Measurements from ENCODE around the gene ELAVL3.

DNA sequence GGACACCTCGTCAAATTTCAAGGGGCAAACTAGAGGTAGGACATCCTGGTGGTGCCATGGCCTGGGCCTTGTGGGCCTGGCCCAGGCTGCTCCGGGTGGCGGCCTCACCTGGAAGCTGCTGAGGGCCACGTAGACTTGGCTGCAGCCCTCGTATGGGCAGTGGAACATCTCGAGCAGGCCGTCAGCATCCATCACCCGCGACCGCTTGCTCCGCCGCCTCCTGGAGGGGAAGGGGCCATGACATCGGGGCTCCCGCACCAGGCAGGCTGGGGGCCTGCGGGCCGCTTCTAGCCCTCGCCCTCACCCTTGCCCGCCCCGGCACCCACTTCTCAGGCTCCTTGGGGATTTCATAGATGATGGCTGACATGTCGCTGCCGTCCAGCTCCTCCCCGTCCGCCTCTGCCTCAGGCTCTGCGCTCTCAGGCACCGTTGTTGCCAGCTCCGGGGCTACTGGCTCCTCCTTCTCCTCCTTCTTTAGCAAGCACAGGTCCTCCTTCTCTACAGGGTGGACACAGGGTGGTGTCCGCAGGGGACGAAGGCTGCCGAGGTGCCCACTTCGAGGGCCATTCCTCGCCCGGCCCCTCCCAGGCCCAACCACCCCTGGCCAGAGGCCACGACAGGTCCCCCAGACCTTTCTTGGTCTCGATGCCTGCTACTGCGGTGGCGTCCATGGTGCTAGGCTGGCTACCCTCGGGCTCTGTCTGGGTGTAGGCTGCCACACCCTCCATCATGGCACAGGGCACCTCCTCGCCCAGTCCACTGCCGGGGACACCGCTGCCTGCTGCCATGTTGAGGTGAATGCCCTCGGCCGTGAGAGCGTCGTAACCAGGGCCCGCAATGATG is 6.0 kb upstream of the ELAVL3 start:
- TF ChIP-seq ZNF384 (IDR thresholded peaks at IDR 0.05) (no peak), TARDBP (IDR thresholded peaks at IDR 0.05) (no peak), FOXK2 (IDR thresholded peaks at IDR 0.05) (no peak), FOXA1 (IDR thresholded peaks at IDR 0.05) (no peak), FOXM1 (IDR thresholded peaks at IDR 0.05; ENCODE audit: borderline replicate concordance) (no peak), ARNT (IDR thresholded peaks at IDR 0.05) (no peak), ELF4 (IDR thresholded peaks at IDR 0.05) (no peak), BHLHE40 (IDR thresholded peaks at IDR 0.05; ENCODE audit: borderline replicate concordance) (no peak), L3MBTL2 (conservative IDR thresholded peaks at IDR 0.05) (no peak), HDGF (IDR thresholded peaks at IDR 0.05; ENCODE audit: borderline replicate concordance) (no peak)

All from HEK293T (cell line).